Gastrocnemius medialis (tissue), 4 donors: ENCODE measurements around the gene NOL4L.

Experiments used
- POLR2A ChIP-seq, 2 donors: fragments of 450-650 bp; IDR thresholded peaks; one replicate each; pipeline ENCODE4 v1.6.1; 2017; ENCODE audit warnings: antibody characterized with exemption in 2 of 2, mild to moderate bottlenecking in 2 of 2, moderate library complexity in 2 of 2
- TF ChIP-seq, protein P1 (sequence below), 5 experiments: fragments of 450-650 bp in 3 of 5; fragments of 200-600 bp in 2 of 5; sonication (generic) in 2 of 5; IDR thresholded peaks in 4 of 5; conservative IDR thresholded peaks in 1 of 5; 1 replicate in 4 of 5; 2 replicates in 1 of 5; pipeline ENCODE4 v1.5.1; 2016 to 2019; ENCODE audit warnings: antibody characterized with exemption in 5 of 5, mild to moderate bottlenecking in 3 of 5, moderate library complexity in 3 of 5

DNA sequence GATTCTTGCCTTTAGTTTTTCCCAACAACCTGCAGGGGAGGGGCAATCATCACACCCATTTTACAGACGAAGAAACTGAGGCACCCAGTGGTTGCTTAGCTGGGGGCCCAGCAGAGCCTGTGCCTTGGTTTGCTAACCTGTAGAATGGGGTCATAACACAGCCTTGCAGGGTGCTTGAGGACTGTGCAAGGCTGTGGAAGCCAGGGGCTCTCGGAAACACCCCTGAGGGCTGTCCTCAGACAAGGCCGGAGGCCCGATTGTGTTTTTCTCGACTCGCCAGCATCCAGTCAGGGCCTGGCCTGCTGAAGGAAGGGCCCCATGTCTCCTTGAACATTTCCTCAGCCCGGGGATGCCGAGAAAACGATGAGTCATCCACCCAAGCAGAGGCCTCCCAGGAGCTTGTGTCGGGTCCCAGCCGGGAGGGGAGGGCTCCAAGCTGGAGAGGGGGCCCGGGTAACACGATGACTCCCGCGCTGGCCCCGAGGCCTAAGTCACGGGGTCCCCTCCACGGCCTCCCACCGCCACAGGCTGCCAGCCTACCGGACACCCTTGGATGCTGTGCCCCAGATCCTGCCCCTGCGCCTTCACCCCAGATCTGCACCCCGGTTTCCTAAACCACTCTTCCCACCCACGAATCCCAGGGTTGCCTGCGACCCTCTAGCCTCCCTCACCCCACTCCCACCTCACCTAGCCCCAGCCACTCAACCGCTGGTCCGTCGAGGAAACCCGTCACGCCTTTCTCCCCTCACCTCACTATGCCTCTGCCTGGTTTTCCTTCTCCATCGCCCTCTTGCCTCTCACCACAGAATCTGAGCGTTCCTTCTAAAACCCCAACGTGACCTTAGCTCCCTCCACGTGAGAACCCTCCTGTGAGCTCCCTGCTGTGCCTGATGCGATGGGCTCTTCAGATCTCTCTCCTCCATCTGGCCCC, 10.6 kb downstream of the NOL4L start:
- no peak for TF ChIP-seq POLR2A (IDR thresholded peaks at IDR 0.05)
- TF ChIP-seq, protein P1, sequence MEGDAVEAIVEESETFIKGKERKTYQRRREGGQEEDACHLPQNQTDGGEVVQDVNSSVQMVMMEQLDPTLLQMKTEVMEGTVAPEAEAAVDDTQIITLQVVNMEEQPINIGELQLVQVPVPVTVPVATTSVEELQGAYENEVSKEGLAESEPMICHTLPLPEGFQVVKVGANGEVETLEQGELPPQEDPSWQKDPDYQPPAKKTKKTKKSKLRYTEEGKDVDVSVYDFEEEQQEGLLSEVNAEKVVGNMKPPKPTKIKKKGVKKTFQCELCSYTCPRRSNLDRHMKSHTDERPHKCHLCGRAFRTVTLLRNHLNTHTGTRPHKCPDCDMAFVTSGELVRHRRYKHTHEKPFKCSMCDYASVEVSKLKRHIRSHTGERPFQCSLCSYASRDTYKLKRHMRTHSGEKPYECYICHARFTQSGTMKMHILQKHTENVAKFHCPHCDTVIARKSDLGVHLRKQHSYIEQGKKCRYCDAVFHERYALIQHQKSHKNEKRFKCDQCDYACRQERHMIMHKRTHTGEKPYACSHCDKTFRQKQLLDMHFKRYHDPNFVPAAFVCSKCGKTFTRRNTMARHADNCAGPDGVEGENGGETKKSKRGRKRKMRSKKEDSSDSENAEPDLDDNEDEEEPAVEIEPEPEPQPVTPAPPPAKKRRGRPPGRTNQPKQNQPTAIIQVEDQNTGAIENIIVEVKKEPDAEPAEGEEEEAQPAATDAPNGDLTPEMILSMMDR (IDR thresholded peaks at IDR 0.05 in 4 of 5, conservative IDR thresholded peaks at IDR 0.05 in 1 of 5): no peak
